Tibial nerve (tissue), 3 donors: ENCODE results near the gene NEMP1.

Source experiments
- CTCF ChIP-seq, 5 experiments: fragments of 200-600 bp in 3 of 5; fragments of 450-650 bp in 2 of 5; sonication (generic) in 3 of 5; IDR thresholded peaks; one replicate each; pipeline ENCODE4 v1.5.1; 2016 to 2019; ENCODE audit warnings: antibody characterized with exemption in 5 of 5, mild to moderate bottlenecking in 3 of 5, moderate library complexity in 2 of 5
- POLR2A ChIP-seq, 2 donors: fragments of 450-650 bp; IDR thresholded peaks; one replicate each; pipeline ENCODE4 v1.6.1; 2017; ENCODE audit warnings: antibody characterized with exemption in 2 of 2, mild to moderate bottlenecking in 2 of 2, moderate library complexity in 2 of 2

GRCh38 chr12:57051011-57051410 lies 27.6 kb downstream of the NEMP1 start:
- no peak for TF ChIP-seq POLR2A (IDR thresholded peaks at IDR 0.05)
- TF ChIP-seq CTCF (IDR thresholded peaks at IDR 0.05) = no peak
